Right atrium auricular region (tissue), 2 donors: Measurements from ENCODE around the gene PRSS2. TPM values are rescaled to one million over a fixed set of nuclear protein-coding genes. Genes with fewer than 3 reads are reported as not detected.
A peak's percentile ranks its signal among the peaks of the same experiment; 100 is the strongest.

ENCODE experiments used
- DNase-seq: peaks from one replicate; pipeline ENCODE4 v3.0.0-alpha.2; 2019; ENCODE audit warnings: low spot score
- H3K27ac ChIP-seq, 2 donors: fragments of 200-600 bp; sonication (generic); 1 replicate in 1 of 2; 2 replicates in 1 of 2; pipeline ENCODE4 v1.5.1; 2016 to 2019
- H3K27me3 ChIP-seq, 2 donors: fragments of 200-600 bp; sonication (generic); one replicate each; pipeline versions ENCODE4 v1.5.1 to v1.6.0; 2017 to 2019
- H3K36me3 ChIP-seq: fragments of 200-600 bp; sonication (generic); one replicate; pipeline ENCODE4 v1.5.1; 2016
- H3K4me1 ChIP-seq, 2 donors: fragments of 200-600 bp; sonication (generic); one replicate each; pipeline versions ENCODE4 v1.5.1 to v1.6.0; 2017 to 2019
- H3K4me3 ChIP-seq, 2 donors: fragments of 200-600 bp; sonication (generic); 1 replicate in 1 of 2; 2 replicates in 1 of 2; pipeline ENCODE4 v1.5.1; 2017 to 2019; ENCODE audit warnings: mild to moderate bottlenecking in 1 of 2, moderate library complexity in 1 of 2
- H3K9me3 ChIP-seq, 2 donors: fragments of 200-600 bp; sonication (generic); one replicate each; pipeline ENCODE4 v1.5.1; 2019
- CTCF ChIP-seq, 2 donors: fragments of 200-600 bp; sonication (generic); IDR thresholded peaks; one replicate each; pipeline ENCODE4 v1.5.1; 2019; ENCODE audit warnings: antibody characterized with exemption in 2 of 2
- total RNA-seq, 2 donors: library from RNA; depleted of rRNA; stranded (reverse); fragments of >200 nt; gene quantifications; one replicate each; pipeline ENCODE4 v1.1.0, GENCODE V29; 2016

The PRSS2 gene
- total RNA-seq, 2 donors from 2014 or later: 0.51 TPM; not detected in 1

- Histone ChIP-seq H3K36me3 (no peaks in the 10 kb centered on the region), H3K9me3 (no peaks in the 10 kb centered on the region), H3K4me3 (no peak overlapping the region), H3K27me3 (peaks cover 10 to 14% of the 10 kb centered on the region in 2 donors), H3K27ac (no peak overlapping the region), H3K4me1 (peaks cover 0 to 18% of the 10 kb centered on the region in 2 donors)
- TF ChIP-seq CTCF (IDR thresholded peaks at IDR 0.05): no peak
- DNase-seq: peak; percentile 18
These were observed 25.3 kb downstream of the PRSS2 start for GRCh38 chr7:142796001-142796500.

- Histone ChIP-seq H3K27me3 (peaks cover 10 to 14% of the 10 kb centered on the region in 2 donors), H3K27ac (no peak overlapping the region)
- peak; percentile 55 for DNase-seq
These were observed 26.0 kb downstream of the PRSS2 start for GRCh38 chr7:142796501-142797390.

GRCh38 chr7:142797391-142798377, 26.9 kb downstream of the PRSS2 start:
- Histone ChIP-seq H3K27me3 (peaks cover 10 to 14% of the 10 kb centered on the region in 2 donors), H3K9me3 (no peaks in the 10 kb centered on the region), H3K27ac (no peak overlapping the region), H3K36me3 (no peaks in the 10 kb centered on the region), H3K4me1 (peaks cover 0 to 18% of the 10 kb centered on the region in 2 donors), H3K4me3 (peak overlapping the region; percentile 2 to 41)
- DNase-seq: peak; percentile 56
- no peak for TF ChIP-seq CTCF (IDR thresholded peaks at IDR 0.05)

More at GRCh38 chr7:142796501-142797390, 26.0 kb downstream of the PRSS2 start:
- Histone ChIP-seq H3K36me3 (no peaks in the 10 kb centered on the region), H3K9me3 (no peaks in the 10 kb centered on the region), H3K4me1 (peaks cover 0 to 18% of the 10 kb centered on the region in 2 donors), H3K4me3 (peak overlapping the region; percentile 2 to 41)
- no peak for TF ChIP-seq CTCF (IDR thresholded peaks at IDR 0.05)

GRCh38 chr7:142798451-142799436, 28.0 kb downstream of the PRSS2 start:
- DNase-seq: peak; percentile 50
- H3K4me1 ChIP-seq: peaks cover 0 to 18% of the 10 kb centered on the region in 2 donors
- no peaks in the 10 kb centered on the region for H3K36me3 ChIP-seq
- TF ChIP-seq CTCF (IDR thresholded peaks at IDR 0.05): no peak
- no peak overlapping the region for H3K4me3 ChIP-seq
- no peaks in the 10 kb centered on the region for H3K9me3 ChIP-seq
- peaks cover 10 to 14% of the 10 kb centered on the region in 2 donors for H3K27me3 ChIP-seq
- H3K27ac ChIP-seq: no peak overlapping the region
